Suprapubic skin (tissue), 4 donors: ENCODE data around the gene AOC1.

Experiments
- POLR2A ChIP-seq, 2 donors: fragments of 450-650 bp; IDR thresholded peaks; one replicate each; pipeline ENCODE4 v1.6.1; 2017; ENCODE audit warnings: antibody characterized with exemption in 2 of 2, mild to moderate bottlenecking in 2 of 2, moderate library complexity in 2 of 2
- POLR2AphosphoS5 ChIP-seq, 3 donors: sonication (generic); formaldehyde crosslinking; IDR thresholded peaks; one replicate each; pipeline ENCODE4 v1.6.1; 2017; ENCODE audit warnings: antibody characterized with exemption in 3 of 3
- TF ChIP-seq, protein P1 (sequence below), 2 donors: fragments of 200-600 bp in 1 of 2; fragments of 450-650 bp in 1 of 2; sonication (generic) in 1 of 2; IDR thresholded peaks; one replicate each; pipeline ENCODE4 v1.5.1; 2016 to 2019; ENCODE audit warnings: antibody characterized with exemption in 2 of 2, mild to moderate bottlenecking in 1 of 2, moderate library complexity in 1 of 2

DNA sequence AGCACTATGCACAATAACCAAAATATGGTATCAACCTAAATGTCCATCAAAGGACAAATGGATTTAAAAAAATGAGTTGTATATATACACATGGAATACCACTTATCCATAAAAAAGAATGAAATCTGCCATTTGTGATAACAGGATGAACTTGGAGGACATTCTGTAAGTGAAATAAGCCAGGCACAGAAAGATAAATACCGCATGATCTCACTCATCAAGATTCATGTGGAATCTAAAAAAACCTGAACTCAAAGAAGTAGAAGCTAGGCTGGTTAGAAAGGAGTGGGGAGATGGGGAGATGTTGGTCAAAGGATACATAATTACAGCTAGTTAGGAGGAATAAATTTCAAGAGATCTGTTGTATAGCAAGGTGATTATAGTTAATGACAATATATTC, 17.3 kb upstream of the AOC1 start:
- TF ChIP-seq POLR2AphosphoS5 (IDR thresholded peaks at IDR 0.05) = no peak
- TF ChIP-seq, protein P1, sequence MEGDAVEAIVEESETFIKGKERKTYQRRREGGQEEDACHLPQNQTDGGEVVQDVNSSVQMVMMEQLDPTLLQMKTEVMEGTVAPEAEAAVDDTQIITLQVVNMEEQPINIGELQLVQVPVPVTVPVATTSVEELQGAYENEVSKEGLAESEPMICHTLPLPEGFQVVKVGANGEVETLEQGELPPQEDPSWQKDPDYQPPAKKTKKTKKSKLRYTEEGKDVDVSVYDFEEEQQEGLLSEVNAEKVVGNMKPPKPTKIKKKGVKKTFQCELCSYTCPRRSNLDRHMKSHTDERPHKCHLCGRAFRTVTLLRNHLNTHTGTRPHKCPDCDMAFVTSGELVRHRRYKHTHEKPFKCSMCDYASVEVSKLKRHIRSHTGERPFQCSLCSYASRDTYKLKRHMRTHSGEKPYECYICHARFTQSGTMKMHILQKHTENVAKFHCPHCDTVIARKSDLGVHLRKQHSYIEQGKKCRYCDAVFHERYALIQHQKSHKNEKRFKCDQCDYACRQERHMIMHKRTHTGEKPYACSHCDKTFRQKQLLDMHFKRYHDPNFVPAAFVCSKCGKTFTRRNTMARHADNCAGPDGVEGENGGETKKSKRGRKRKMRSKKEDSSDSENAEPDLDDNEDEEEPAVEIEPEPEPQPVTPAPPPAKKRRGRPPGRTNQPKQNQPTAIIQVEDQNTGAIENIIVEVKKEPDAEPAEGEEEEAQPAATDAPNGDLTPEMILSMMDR (IDR thresholded peaks at IDR 0.05) = no peak
- TF ChIP-seq POLR2A (IDR thresholded peaks at IDR 0.05) = no peak
